ENCODE results near the gene CALCR.
"Not testable (repeated sequence)": the region's sequence is repeated elsewhere in the genome, so short reads cannot be mapped to it uniquely, and the experiment has no call there.

CALCR gene

DNA sequence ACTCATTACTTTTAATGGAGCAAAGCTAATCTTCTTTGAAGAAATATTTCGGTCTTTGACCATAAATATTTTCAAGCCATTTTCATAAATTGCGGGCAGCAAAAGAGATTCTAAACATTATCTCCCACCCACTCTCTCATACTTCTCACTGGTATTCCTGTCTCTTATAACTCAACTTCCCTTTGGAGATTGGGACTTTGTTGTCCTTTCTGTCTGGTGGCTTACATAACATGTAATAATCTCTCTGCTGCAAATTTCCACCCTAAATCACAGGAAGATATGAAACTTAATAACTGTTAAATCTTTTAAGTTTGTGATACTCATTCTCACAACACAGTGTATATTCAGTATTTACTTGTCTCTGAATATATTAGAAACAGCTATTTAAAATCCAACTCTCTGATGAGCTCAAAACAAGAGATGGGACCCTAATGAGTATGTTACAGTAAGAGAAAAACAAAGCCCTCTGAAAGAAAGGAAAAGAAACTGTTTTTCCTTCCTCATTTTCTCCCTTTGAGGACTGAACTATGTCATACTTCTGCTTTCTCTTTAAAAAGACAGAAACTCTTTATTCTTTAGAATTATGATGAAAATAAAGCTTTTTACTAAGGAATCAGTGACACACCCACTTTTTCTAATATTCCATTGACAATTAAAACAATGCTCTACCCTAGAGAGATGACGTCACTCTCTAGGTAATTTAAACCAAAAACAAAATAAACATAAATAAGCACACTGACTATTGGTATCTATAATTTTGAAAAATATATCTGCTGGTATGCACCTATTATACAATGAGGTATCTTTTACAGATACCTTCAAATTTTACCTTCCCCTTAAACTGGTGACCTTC lies 14.7 kb downstream of the CALCR start:
- no peak for DNase-seq

DNA sequence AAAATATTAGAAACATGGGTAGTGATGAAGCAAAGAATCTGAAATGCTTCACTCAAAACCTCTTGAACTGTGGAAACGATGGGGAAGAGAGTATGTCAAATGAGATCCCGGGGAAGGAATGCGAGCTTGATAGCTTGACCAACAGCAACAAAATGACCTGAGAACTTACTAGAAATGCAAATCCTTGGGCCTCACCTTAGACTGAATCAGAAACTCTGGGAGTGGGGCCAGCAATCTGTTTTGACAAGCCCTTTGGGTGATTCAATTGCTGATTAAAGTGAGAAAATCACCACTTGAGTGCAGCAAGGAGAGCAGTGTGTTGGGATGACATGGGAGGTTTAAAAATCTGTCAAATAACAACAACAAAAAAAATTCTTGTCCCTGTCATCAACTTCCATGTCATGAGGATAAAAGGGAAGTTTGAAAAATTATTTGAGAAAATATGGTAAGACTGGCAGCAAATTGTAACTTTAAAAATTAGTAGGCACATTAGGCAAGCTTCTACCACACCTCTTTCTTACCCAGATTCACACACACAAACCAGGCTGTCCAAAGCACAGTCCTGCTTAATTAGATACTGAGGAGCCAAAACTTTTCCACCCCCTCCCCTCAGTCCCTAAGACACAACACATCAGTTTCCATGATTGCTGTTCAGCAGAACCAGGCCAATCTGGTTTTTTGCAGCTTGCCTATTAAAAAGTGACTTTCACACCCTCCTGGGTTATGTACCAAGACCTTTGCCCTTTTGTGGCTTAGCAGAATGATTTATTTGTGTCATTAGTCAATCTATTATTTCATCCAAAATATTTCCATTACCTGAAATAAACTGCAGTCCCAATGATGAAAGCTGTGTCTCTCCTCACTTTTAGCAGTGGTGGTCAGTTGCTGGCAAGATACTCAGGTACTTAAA lies 15.6 kb downstream of the CALCR start:
- no peak for DNase-seq

DNA sequence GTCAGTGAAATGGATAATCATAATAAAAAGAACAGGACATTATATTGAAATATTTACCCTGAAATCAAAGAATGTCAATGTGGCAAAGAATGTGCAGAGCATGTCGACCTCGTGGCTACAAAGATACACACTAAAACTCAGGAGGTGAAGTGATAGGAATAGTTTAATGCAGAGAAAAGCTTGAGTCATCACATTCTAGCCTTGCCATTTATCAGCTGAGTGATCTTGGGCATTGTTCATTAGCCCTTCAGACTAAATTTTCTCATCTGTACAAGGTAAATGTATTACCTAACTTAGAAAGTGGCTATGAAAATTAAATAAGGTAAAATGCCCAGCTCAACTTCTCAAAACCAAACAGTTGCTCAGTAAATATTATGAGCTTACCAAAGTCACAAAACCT lies 22.6 kb downstream of the CALCR start:
- no peak for DNase-seq

DNA sequence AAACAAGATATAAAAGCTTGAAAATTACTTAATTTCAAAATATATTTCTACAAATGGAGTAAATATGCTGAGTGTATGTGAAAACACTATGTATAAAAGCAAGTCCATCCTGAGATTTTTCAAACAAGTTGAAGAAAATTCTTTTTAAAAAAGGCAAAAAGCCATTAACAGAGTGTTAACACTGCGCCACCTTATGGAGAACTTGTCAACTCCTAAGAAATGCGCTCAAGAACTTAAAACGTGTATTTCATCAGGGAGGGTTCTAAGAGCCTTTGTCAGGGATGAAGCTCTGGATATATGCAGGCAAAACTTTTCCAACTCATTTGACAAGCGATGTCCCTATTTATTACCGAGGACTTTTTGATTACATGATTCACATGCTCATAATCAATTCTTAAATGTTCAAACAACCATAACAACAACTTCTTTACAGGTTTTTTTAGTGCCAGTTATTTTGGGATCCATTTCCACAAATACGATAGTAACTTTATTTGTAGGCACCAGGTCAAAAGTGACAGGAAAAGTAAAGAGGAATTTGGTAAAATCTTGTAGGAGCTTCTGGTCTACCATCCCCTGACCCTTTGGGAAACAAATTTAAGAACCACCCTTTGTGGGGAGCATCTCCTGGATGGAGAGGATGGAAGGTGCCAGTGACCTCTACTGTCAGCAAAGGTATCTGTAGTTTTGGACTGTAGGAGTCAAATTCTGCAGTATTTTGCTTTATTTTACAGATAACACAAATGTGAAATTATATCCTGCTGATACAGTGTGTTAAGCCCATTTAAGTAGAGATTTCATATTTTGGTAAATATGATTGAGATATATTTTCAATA lies 23.2 kb downstream of the CALCR start:
- DNase-seq = no peak

DNA sequence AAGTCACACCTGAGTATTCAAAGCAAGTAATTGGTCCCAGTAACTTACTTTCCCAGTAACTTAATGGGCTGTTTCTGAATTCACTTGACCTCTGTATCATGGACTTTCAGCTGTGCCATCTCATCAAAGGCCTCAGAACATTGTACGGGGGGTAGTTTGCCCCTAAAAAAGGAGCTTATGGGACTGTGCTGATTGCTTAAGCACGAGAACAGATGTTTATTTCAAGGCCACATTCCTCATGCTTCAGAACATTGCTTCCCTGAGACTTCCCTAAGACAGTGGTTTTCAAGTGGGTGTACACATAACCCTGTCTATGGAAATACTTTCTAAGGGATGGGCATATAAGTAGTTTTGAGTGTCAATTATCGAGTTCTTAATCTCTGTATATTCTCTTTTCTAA lies 26.8 kb downstream of the CALCR start:
- no peak for DNase-seq

DNA sequence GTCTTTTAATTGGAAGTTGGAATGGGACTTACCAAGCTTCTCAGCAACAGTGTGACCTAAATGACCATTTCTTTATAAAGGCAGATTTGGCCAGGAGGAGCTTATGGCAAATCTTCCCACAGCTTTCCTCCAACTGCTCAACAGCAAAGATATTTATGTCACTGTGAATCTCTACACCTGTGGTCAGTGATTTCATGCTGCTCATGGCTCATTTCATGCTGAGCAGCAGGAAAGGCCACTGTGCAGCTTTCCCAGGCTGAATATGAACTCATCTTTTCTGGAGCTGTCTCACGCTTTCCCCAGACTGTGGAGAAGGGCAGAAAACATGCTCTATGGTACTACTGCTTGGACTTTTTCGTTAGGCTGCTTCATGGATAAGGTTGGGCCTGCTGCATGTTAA lies 29.8 kb downstream of the CALCR start:
- DNase-seq = no peak

DNA sequence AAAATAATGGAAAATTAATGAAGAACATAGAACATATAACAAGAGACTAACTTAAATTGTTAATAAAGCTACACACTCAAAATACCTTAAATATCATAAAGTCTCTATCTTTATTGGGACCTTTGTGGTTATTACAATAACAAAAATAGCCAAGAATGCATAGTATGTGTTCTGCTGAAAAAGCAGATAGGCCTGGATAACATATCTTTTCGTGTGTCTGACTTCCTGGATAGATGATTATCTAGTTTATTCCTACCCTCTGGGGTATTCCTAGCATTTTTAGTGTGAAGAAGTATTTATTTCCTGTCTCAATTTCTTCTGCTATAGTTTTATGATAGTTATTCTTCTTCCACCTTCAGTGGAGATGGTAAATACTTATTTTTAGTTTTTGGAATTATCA lies 36.5 kb downstream of the CALCR start:
- DNase-seq = no peak

DNA sequence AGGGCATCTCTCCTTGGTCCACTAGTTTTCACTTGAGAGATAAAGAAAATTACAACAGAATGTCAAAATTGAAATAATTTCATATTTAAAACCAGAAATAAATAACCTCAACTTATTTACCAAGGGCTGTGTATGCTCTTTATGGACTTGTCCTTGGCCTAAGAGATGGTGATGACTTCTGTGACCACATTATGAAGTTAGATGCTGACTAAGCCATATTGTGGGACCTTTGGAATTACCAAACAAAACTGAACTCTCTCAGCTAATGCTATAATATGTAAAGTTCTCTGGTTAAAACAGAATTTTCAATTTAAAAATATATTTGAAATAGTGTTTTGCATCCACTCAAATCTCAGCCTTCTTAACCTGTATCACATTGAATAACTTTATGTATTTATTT lies 38.9 kb downstream of the CALCR start:
- DNase-seq = no peak

DNA sequence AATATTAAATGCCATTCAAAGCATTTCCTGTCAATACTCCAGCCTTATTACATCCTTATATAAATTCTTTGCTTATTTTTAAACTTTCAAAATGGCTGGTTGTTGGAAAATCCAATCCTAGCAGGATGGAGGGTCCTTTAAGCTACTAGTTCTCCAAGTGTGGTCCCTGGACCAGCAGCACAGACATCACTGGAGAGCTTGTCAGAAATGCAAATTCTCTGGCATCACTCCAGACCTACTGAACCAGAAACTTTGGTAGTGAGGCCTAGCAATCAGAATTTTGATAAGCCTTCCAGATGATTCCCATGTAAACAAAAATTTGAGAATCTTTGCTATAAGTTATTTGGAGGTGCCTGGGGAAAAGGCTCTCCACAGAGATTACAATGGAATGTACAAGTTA lies 43.8 kb downstream of the CALCR start:
- no peak for DNase-seq

DNA sequence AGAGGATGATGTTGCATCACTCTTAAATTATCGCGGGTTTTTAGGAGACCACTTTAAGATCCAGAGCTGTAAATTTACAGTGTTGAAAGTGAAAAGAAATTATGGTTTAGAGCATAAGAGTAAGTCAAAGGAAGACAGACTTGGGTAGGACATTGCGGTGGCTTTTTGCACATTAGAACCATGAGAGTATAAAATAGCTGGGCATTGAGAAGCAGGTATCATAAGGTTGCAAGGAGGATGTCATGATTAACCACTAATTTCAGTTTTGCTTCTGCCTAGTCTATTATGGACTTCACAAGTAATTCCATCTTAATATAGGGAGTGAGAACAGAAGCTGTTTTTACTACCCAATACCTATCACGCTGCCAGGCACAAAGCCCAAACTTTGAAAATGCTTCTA lies 57.7 kb downstream of the CALCR start:
- DNase-seq = no peak

DNA sequence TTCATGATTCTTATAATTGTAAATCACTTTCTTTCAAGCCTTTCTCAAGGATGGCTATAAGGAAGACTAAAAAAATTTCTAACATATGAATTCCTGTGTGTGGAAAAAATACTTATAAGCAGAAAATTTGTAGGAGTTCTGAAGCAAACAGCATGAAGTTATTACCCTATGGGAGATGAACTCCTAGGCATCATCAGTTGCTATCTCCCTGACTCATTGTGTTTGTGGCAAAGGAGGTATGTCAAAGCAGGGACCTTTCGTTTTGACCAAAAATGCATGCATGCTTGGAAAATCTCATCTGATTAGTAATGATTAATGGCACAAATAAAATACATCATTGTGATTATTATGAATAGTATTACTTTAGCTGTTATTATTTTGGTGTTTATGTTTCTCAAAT lies 59.4 kb downstream of the CALCR start:
- DNase-seq = no peak

DNA sequence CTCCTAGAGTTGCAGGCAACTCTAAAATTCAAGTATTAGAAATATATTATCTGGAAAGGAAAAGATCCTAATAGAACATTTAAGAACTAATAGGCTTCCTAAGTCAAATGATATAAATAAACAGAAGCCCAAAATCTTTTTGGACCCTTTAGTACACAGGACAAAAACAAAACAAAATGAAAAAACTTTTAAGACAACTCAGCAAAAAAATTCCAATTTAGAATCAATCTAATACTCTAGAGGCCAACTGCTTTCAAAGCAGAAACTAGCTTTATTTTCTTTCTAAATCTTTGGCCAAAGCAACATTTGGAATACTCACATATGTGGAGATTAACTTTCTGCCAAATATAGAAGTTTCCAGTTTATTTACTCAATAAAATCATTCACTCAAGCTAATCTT lies 65.2 kb downstream of the CALCR start:
- no peak for DNase-seq

DNA sequence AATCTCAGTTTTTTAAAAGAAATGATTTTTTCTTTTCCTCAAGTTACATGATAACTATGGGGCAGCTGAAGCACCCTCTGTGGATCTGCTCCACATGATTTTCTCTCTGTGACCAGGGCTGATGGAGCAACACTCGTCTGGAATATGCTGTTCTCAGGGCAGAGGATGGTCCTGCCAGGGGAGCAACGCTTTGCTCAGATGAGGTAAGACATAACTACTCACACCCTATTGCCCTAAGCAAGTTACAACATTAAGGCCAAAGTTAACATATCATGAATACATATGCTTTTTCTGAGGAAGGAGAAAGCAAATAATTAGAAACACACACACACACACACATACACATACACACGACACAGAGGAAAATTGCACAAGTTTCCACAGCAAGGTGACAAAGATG lies 71.4 kb downstream of the CALCR start:
- DNase-seq = no peak

DNA sequence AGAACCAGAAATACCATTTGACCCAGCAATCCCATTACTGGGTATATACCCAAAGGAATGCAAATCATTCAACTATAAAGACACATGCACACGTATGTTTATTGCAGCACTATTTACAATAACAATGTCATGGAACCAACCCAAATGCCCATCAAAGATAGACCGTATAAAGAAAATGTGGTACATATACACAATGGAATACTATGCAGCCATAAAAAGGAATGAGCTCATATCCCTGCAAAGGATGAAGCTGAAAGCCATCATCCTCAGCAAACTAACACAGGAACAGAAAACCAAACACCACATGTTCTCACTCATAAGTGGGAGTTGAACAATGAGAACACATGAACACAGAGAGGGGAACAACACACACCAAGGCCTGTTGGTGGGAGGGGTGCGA lies 82.7 kb downstream of the CALCR start:
- not testable (repeated sequence) for DNase-seq

DNA sequence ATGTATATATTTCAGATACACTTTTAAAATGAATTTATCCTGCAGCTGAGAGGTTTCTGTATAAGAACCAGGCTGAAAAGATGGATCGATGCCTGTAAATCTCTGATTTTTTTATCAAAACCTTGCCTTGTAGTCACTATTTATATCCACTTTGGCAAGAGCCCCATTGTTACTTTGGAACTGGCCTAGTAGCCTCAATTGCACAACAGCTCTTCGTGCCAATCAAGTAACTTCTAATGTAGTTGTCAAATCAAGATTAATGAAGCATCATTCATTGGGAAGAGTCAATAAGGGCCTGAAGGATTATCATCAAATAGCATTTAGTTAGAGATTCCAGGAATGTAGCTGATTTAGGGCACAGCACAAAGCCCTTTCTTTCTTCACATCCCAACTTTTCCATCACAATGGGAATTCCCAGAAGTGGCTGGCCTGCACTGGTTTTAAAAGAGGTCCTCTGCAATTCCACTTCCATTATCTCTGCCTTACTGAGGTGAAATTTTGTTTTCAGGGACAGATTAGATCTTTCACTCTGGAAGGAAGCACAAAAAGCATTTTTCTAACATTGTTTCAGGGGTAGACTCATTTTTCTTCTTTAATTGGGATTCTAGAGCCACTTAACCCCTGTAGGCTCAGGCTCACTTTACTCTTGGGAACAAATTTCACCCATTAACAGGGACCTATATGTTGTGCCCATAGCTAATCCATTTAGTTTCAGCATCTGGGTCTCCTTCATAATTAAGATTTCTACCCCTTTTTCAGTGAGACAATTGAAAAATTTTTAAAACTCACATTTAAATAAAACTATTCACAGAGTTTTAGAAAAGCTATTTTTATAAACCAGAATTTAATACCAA lies 97.8 kb downstream of the CALCR start:
- DNase-seq = no peak

DNA sequence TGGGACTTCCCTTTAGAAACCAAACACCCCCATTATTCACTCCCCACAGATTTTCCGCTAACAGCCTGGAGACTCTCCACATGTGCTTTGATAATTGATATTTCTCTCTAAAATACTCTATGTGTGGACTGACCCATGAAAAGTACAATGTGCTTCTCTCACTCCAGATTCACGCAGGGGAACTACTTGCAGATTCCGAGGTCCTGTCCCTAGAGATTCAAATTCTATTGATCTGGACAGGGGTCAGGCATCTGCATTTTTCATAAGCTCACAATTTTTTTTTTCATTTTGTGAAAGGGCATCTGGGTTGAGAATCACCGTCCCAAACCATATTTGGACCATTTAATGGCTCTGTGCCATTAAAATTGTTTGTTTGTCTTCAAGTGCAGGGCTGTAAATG lies 98.7 kb downstream of the CALCR start:
- DNase-seq = no peak

DNA sequence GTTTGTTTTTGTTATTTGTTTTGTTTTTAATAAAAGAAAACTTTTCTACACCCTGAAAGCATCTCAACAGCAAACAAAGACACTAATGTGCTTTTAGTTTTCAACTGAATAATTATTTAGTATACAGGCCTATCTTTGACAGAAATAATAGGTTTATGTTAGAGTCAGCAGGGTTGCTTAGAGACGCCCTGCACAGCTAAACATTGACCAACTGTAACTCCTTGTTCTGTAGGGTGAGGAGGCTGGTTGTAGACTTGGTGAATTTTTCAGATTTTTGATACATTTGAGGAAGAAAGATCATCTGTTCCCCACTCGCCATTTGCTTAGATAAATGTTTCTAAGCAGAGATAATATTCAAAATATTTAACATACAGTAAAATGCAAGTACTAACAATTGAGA lies 103.1 kb downstream of the CALCR start:
- no peak for DNase-seq

DNA sequence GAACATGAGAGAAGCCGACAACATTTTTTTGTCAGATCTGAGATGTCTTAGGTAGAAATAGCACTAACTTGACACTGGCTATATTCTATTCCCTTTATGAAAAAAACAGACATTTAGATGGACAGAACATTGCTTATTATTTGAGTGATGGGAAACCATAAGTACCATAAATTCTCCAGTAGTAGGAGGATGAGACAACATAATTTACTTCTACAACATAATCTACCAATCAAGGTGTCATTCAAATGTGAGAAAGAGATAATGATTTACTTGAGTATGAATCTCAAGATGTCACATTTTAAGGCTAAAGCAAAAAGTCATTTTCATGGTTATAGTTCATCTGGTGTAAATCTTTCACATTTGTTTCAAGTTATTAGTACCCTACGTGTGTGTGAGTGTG lies 110.8 kb downstream of the CALCR start:
- DNase-seq = no peak

DNA sequence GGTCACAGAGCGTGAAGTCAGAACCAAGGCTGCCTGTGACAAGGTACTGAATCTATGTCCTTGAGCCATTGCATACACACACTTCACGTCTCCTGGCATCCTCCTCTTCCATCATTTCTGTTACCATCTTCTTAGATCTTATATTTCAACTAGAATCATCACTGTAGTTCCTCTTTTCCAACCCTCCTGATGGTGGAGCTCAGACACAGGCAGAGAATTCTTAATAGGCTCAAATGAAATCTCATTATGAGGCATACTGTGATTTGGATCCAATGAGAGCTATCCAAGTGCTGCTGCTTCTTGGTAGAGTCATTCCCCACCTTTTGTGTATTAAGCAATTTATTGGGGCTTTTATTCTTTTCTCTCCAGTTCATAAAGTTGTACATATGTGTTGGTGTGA lies 113.2 kb downstream of the CALCR start:
- DNase-seq = no peak

DNA sequence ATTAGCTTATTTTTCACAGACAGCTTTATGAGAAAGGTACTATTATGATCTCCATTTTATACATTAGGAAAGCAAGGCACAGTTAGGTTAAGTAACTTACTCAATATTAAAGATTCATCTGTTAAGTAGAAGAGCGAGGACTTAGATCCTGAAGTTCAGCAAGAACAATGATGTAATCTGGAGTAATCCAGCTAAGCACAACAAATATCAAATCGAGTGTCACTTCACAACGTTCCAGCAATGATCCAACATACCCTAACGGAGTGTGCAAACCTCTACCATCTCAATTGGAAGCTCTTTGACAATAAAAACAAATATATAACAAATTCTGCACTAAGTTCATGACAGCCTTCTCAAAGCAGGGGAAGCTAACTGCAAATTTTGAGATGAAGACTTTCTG lies 121.3 kb downstream of the CALCR start:
- DNase-seq = no peak

DNA sequence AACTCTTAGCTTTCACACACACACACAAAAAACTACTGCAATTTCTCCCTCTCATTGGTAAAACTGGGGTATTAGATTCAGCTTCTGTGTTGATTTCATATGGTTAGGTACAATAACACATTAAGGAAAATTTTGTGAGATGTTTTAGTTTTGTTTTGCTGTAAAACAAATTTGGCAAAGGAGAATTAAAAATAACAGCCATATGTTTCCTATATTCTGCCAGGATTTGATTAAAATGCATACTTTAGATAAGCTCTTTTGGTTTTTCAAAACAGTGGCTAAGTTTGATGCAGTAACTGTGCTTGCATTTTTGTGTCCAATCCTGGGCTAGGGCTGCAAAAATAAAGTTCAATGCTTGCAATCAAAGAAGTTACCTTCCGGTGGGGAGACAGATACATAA lies 126.3 kb downstream of the CALCR start:
- DNase-seq = no peak

DNA sequence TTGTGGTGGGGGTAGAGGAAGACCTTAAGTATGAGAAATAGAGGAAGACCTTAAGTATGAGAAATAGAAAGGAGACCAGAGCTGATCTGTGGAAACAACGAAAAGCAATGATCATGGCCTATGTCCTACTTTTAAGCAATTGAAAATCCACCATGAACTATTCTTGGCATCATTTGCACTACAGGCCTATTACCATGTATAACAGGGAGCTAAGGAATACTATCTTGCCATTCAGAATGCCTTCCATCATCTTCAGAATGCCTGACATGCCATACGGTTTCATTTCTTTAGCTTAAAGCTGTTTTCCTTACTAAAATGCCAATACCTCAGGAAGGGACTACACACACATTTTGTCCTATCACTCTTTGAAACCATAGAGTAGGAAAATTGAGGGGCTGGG lies 127.0 kb downstream of the CALCR start:
- DNase-seq = no peak

All from activated T-cell treated with anti-CD3 and anti-CD28 coated beads for 4 hours (primary cell).